Fibroblast of skin of back (primary cell): Measurements from ENCODE around the gene CCNI2.
"Not testable (repeated sequence)": the region's sequence is repeated elsewhere in the genome, so short reads cannot be mapped to it uniquely, and the experiment has no call there.

Experiments
- DNase-seq: peaks from one replicate; pipeline ENCODE4 v3.0.0-alpha.2; 2013

CCNI2 gene

GRCh38 chr5:132781029-132781428 lies 33.8 kb downstream of the CCNI2 start:
- no peak for DNase-seq

GRCh38 chr5:132782101-132782500 lies 34.9 kb downstream of the CCNI2 start:
- peak; percentile 78 for DNase-seq

GRCh38 chr5:132785365-132785764 lies 38.1 kb downstream of the CCNI2 start:
- peak; percentile 42 for DNase-seq

GRCh38 chr5:132785864-132786263 lies 38.6 kb downstream of the CCNI2 start:
- DNase-seq = no peak

GRCh38 chr5:132787076-132787475 lies 39.9 kb downstream of the CCNI2 start:
- DNase-seq = peak; percentile 67

GRCh38 chr5:132788508-132788907 lies 41.3 kb downstream of the CCNI2 start:
- DNase-seq = no peak

GRCh38 chr5:132788990-132789886 lies 42.0 kb downstream of the CCNI2 start:
- DNase-seq = no peak

- DNase-seq = no peak
Measured at GRCh38 chr5:132790201-132790865, 43.1 kb downstream of the CCNI2 start.

GRCh38 chr5:132791026-132791425 lies 43.8 kb downstream of the CCNI2 start:
- no peak for DNase-seq

GRCh38 chr5:132797651-132798050 lies 50.4 kb downstream of the CCNI2 start:
- DNase-seq = no peak

GRCh38 chr5:132799392-132799791 lies 52.2 kb downstream of the CCNI2 start:
- DNase-seq = no peak

GRCh38 chr5:132800545-132800944 lies 53.3 kb downstream of the CCNI2 start:
- DNase-seq = no peak

GRCh38 chr5:132802044-132802684 lies 54.9 kb downstream of the CCNI2 start:
- no peak for DNase-seq

- not testable (repeated sequence) for DNase-seq
Measured at GRCh38 chr5:132802685-132803066, 55.5 kb downstream of the CCNI2 start.
